ENCODE measurements around the gene PDLIM7. TPM values are rescaled to one million over a fixed set of nuclear protein-coding genes. Genes with fewer than 3 reads are reported as not detected.

The PDLIM7 gene
- polyA plus RNA-seq, 1 donor (not counting 4 experiments of a cell fraction or from before 2014, with no cell fraction given), result 48.5 TPM

DNA sequence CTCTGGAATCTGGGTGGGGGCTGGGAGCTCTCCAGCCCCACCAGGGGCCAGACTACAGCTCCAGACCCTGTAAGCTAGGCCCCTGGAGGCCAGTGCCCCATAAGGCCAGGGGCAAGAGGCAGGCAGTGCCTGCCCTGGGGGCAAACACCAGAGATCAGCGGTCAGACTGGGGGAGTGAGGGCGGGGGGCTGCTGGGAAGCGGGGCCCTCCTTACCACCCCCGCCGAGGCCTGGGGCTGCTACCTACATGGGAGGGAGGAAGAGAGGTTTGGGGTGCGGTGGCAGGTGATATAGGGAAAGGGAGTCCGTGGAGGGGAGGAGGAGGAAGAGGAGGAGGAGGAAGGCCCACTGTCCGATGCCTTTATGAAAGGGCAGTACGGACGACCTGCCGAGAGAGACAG, 38.0 kb downstream of the PDLIM7 start:
- FAIRE-seq, result no peak

GRCh38 chr5:177458912-177459350, 38.5 kb downstream of the PDLIM7 start:
- Histone ChIP-seq H4K20me1 (ENCODE audit: control insufficient read depth, extremely low read depth, insufficient read depth, low read length) (peaks cover 5% of the 10 kb centered on the region), H3K4me2 (ENCODE audit: control insufficient read depth, extremely low read depth, insufficient read depth, low read depth, low read length) (no peak overlapping the region), H3K36me3 (ENCODE audit: control insufficient read depth in 2 of 2, extremely low read depth in 1 of 2, insufficient read depth in 2 of 2, low read length in 2 of 2) (peaks cover 18 to 19% of the 10 kb centered on the region in 2 experiments), H3K9me1 (ENCODE audit: control insufficient read depth, extremely low read depth, insufficient read depth, low read length) (no peaks in the 10 kb centered on the region), H3K4me3 (ENCODE audit: control insufficient read depth in 2 of 3, extremely low read depth in 1 of 3, insufficient read depth in 2 of 3, low read depth in 1 of 3, low read length in 3 of 3) (no peak overlapping the region), H3K9me3 (ENCODE audit: control insufficient read depth, low read depth, low read length) (no peaks in the 10 kb centered on the region), H3K79me2 (ENCODE audit: control insufficient read depth, insufficient read depth, low read length) (no peaks in the 10 kb centered on the region), H2AFZ (ENCODE audit: control insufficient read depth, low read length) (no peak overlapping the region), H3K27me3 (ENCODE audit: control insufficient read depth, extremely low read depth, insufficient read depth, low read length) (no peaks in the 10 kb centered on the region), H3K9ac (ENCODE audit: control insufficient read depth, extremely low read depth, insufficient read depth, low read length) (no peak overlapping the region), H3K27ac (ENCODE audit: control insufficient read depth, insufficient read depth, low read length) (no peak overlapping the region), H3K4me1 (ENCODE audit: control insufficient read depth, extremely low read depth, insufficient read depth, low read length) (peaks cover 7% of the 10 kb centered on the region)
- no peak for FAIRE-seq
- dilution Hi-C loops (cut with MboI; ENCODE audit: extremely low pct_ligation_motif_present, low sequenced_read_pairs), result no loop called here
- no peak for DNase-seq (ENCODE audit: low read depth, low spot score)
- TF ChIP-seq EZH2 (IDR thresholded peaks at IDR 0.05; ENCODE audit: low read length) (no peak), CTCF (optimal IDR thresholded peaks at IDR 0.05 in 1 of 3, IDR thresholded peaks at IDR 0.05 in 1 of 3, conservative IDR thresholded peaks at IDR 0.05 in 1 of 3; ENCODE audit: extremely low read depth in 1 of 3, insufficient read depth in 2 of 3, low read length in 3 of 3) (no peak)

More for the DNA sequence above, 38.0 kb downstream of the PDLIM7 start:
- Histone ChIP-seq H4K20me1 (ENCODE audit: control insufficient read depth, extremely low read depth, insufficient read depth, low read length) (peaks cover 5% of the 10 kb centered on the region), H3K4me2 (ENCODE audit: control insufficient read depth, extremely low read depth, insufficient read depth, low read depth, low read length) (no peak overlapping the region), H3K4me3 (ENCODE audit: control insufficient read depth in 2 of 3, extremely low read depth in 1 of 3, insufficient read depth in 2 of 3, low read depth in 1 of 3, low read length in 3 of 3) (no peak overlapping the region), H3K9me3 (ENCODE audit: control insufficient read depth, low read depth, low read length) (no peaks in the 10 kb centered on the region), H3K79me2 (ENCODE audit: control insufficient read depth, insufficient read depth, low read length) (no peaks in the 10 kb centered on the region), H3K27me3 (ENCODE audit: control insufficient read depth, extremely low read depth, insufficient read depth, low read length) (no peaks in the 10 kb centered on the region), H3K27ac (ENCODE audit: control insufficient read depth, insufficient read depth, low read length) (no peak overlapping the region), H3K36me3 (ENCODE audit: control insufficient read depth in 2 of 2, extremely low read depth in 1 of 2, insufficient read depth in 2 of 2, low read length in 2 of 2) (peaks cover 18 to 19% of the 10 kb centered on the region in 2 experiments), H3K9ac (ENCODE audit: control insufficient read depth, extremely low read depth, insufficient read depth, low read length) (no peak overlapping the region), H3K9me1 (ENCODE audit: control insufficient read depth, extremely low read depth, insufficient read depth, low read length) (no peaks in the 10 kb centered on the region), H2AFZ (ENCODE audit: control insufficient read depth, low read length) (no peak overlapping the region), H3K4me1 (ENCODE audit: control insufficient read depth, extremely low read depth, insufficient read depth, low read length) (peaks cover 3% of the 10 kb centered on the region)
- no peak for DNase-seq (ENCODE audit: low read depth, low spot score)
- dilution Hi-C loops (cut with MboI; ENCODE audit: extremely low pct_ligation_motif_present, low sequenced_read_pairs), result no loop called here
- TF ChIP-seq CTCF (optimal IDR thresholded peaks at IDR 0.05 in 1 of 3, IDR thresholded peaks at IDR 0.05 in 1 of 3, conservative IDR thresholded peaks at IDR 0.05 in 1 of 3; ENCODE audit: extremely low read depth in 1 of 3, insufficient read depth in 2 of 3, low read length in 3 of 3) (no peak), EZH2 (IDR thresholded peaks at IDR 0.05; ENCODE audit: low read length) (no peak)
